Measurements from ENCODE around the gene MRPL38. TPM values are rescaled to one million over a fixed set of nuclear protein-coding genes. Genes with fewer than 3 reads are reported as not detected.

MRPL38 gene
- total RNA-seq, 2 experiments from 2014 or later = 112 to 198 TPM

GRCh38 chr17:75909051-75909811, 4.5 kb upstream of the MRPL38 start:
- Histone ChIP-seq H3K4me3 (ENCODE audit: low read depth, low read length, poor library complexity, severe bottlenecking) (peak overlapping the region; percentile 1), H3K9me3 (ENCODE audit: low read length) (no peaks in the 10 kb centered on the region), H3K27ac (ENCODE audit: low read depth, low read length, poor library complexity, severe bottlenecking) (peak overlapping the region; percentile 75), H2AFZ (ENCODE audit: low read length) (peak overlapping the region; percentile 81), H3K4me2 (ENCODE audit: low read length) (peak overlapping the region; percentile 63), H3K79me2 (ENCODE audit: insufficient read depth, low read depth, low read length) (peaks cover 2% of the 10 kb centered on the region; the same call in 1 of the 2 replicates), H3K36me3 (ENCODE audit: insufficient read depth, low read length) (no peaks in the 10 kb centered on the region), H3K4me1 (ENCODE audit: insufficient read depth, low read length, poor library complexity, severe bottlenecking) (peaks cover 46% of the 10 kb centered on the region), H3K9me2 (ENCODE audit: insufficient read depth, low read length) (no peaks in the 10 kb centered on the region), H4K20me1 (ENCODE audit: insufficient read depth, low read length) (no peaks in the 10 kb centered on the region)
- ChIA-PET POLR2A (interaction anchor here (0.6 to 3.4 kb wide), 25 partner anchors 10 to 593 kb away, joined by 3 to 17 read pairs (median 4); partner anchors contain the start of genes FBF1 and TRIM65), CTCF (ENCODE audit: unreplicated experiment) (interaction anchor here (0.7 to 2.0 kb wide), 7 partner anchors 12 to 110 kb away, joined by 3 to 8 read pairs (median 5); partner anchors contain the start of gene TRIM65)
- TF ChIP-seq EZH2phosphoT487 (IDR thresholded peaks at IDR 0.05; ENCODE audit: borderline replicate concordance, low read depth, low read length) (no peak), CTCF (conservative IDR thresholded peaks at IDR 0.05; ENCODE audit: low read length) (no peak)
- no TSS peak for BruUV-seq (replicated peaks)
- intact Hi-C loops (cut with micrococcal nuclease; ENCODE audit: unreplicated experiment) = loop anchor here (1.0 to 10.0 kb wide), 4 partner anchors 70 to 356 kb away; partner anchors contain the start of genes ACOX1, EXOC7, TEN1 and UBALD2
- peak; percentile 87 for DNase-seq (ENCODE audit: low spot score)

- ChIA-PET POLR2A (interaction anchor here (0.9 to 1.2 kb wide), 3 partner anchors 10 to 592 kb away, joined by 3 read pairs; no protein-coding TSS in a partner anchor), CTCF (ENCODE audit: unreplicated experiment) (no interaction called here)
- DNase-seq (ENCODE audit: low spot score) = no peak
- H3K4me3 ChIP-seq (ENCODE audit: low read depth, low read length, poor library complexity, severe bottlenecking) = no peak overlapping the region
- peaks cover 2% of the 10 kb centered on the region; the same call in 1 of the 2 replicates for H3K36me3 ChIP-seq (ENCODE audit: insufficient read depth, low read length)
- H3K9me2 ChIP-seq (ENCODE audit: insufficient read depth, low read length) = no peaks in the 10 kb centered on the region
- H2AFZ ChIP-seq (ENCODE audit: low read length) = no peak overlapping the region
- TF ChIP-seq EZH2phosphoT487 (IDR thresholded peaks at IDR 0.05; ENCODE audit: borderline replicate concordance, low read depth, low read length) (no peak), CTCF (conservative IDR thresholded peaks at IDR 0.05; ENCODE audit: low read length) (no peak)
- no peak overlapping the region for H3K4me2 ChIP-seq (ENCODE audit: low read length)
- H4K20me1 ChIP-seq (ENCODE audit: insufficient read depth, low read length) = no peaks in the 10 kb centered on the region
- no peak overlapping the region for H3K27ac ChIP-seq (ENCODE audit: low read depth, low read length, poor library complexity, severe bottlenecking)
- H3K79me2 ChIP-seq (ENCODE audit: insufficient read depth, low read depth, low read length) = peaks cover 13% of the 10 kb centered on the region
- BruUV-seq (replicated peaks) = no TSS peak
- H3K9me3 ChIP-seq (ENCODE audit: low read length) = no peaks in the 10 kb centered on the region
- peaks cover 55% of the 10 kb centered on the region for H3K4me1 ChIP-seq (ENCODE audit: insufficient read depth, low read length, poor library complexity, severe bottlenecking)
- intact Hi-C loops (cut with micrococcal nuclease; ENCODE audit: unreplicated experiment) = loop anchor here (10.0 kb wide), 2 partner anchors 197 to 357 kb away; partner anchors contain the start of genes EXOC7 and UBALD2
Measured at GRCh38 chr17:75908201-75908600, 3.5 kb upstream of the MRPL38 start.
